GM18858 (cell line): ENCODE measurements around the gene SERPINB6.
"Not testable (repeated sequence)": the region's sequence is repeated elsewhere in the genome, so short reads cannot be mapped to it uniquely, and the experiment has no call there.

Experiments used
- ATAC-seq: cut with Tn5 transposase; IDR thresholded peaks from one replicate; pipeline ENCODE4 v1.9.1; 2021; ENCODE audit not compliant: unreplicated experiment

SERPINB6 gene

DNA sequence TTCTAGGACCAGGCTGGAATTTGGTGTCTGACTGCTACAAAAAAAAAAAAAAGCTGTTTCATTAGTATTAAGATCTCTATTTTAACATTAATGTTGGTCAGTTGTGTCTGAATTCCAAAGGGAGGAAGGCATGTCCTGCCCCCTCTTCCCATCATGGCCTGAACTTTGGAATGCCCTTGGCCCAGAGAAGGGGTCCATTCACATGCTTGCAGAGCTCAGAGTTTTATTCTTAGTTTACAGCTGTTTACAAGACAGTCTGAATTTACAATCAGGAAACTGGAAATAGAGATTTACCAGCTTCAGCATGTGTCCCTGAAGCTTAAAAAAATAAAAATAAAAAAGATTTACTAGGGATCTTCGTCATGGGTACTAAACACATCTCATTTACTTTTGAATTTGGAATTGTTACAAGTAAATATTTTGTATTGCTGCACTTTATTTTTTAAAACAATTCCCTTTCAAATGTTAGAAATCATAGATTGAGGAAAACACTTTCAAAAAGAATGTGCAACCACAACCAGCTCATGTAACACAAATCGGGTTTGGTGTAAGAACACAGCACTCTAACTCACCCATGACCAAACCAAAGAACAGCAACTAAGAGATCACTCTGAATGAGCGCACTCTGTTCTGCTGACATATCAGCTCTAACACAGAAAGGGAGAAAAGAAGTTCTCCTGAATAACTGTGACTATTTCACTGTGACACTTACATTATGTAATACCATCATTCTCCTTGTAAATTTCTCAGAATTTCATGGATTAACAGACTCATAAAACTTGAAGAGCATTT, 6.6 kb upstream of the SERPINB6 start:
- no peak for ATAC-seq

DNA sequence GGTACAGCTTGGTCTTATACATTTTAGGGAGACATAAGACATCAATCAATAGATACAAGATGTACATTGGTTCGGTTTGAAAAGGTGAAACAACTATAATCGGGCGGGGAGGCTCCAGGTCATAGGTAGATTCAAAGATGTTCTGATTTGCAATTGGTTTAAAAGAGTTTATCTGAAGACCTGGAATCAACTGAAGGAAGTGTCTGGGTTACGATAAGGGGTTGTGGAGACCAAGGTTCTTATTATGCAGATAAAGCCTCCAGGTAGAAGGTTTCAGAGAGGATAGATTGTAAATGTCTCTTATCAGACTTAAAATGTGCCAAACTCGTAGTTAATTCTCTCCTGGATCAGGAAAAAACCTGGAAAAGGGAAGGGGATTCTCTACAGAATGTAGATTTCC, 5.9 kb upstream of the SERPINB6 start:
- no peak for ATAC-seq

DNA sequence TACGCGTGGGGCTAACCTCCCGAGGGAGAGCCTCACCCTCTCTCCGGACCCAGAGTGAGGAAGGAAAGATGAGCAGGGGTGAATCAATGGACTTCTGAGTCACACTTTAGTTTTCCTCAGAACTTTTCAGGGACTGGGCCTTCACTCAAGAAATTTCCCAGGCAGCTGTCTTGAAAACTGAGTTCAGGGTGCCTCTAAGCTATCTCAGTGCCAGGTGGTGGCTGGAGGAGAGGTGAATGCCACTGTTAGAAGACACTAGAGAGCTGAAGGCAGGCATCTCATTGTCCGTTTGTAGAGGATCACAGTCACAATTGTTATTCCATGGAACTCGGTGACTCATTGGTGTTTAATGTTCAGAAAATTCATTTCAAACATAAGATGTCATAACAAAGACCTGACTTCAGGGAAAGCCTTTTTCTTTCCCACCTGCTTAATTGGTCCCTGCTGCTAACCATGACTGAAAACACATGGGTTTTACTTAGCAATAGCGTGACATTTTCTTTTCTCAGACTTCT, 5.3 kb upstream of the SERPINB6 start:
- no peak for ATAC-seq

DNA sequence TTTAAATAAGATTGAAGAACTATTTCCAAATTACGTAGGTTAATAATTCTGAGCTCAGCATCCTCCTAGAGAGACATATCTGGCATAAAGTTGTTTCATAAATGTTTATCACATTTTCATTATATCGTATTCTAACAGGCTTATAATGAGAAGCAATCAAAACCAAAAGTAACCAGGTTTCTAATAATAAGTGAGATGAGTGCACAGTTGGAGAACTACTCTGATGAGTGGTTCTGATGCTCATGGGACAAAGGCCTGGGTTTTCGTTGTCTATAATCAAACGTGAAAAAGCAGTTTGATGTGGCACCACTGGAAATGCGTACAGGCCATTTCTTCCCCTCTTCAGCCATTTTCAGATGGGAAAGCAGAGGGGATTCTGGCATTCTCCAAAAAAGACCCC, 4.7 kb upstream of the SERPINB6 start:
- ATAC-seq = no peak

GRCh38 chr6:2973676-2974075, 2.3 kb upstream of the SERPINB6 start:
- ATAC-seq = no peak

GRCh38 chr6:2973180-2973579, 1.8 kb upstream of the SERPINB6 start:
- not testable (repeated sequence) for ATAC-seq

- not testable (repeated sequence) for ATAC-seq
These were observed 1.3 kb upstream of the SERPINB6 start for GRCh38 chr6:2972685-2973084.

DNA sequence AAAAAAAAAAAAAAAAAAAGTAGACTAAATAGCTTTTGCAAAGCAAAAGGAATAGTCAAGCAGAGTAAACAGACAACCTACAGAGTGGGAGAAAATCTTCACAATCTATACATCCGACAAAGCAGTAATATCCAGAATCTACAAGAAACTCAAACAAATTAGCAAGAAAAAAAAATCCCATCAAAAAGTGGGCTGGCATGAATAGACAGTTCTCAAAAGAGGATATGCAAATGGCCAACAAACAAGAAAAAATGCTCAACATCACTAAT, 786 bp upstream of the SERPINB6 start:
- ATAC-seq = not testable (repeated sequence)

GRCh38 chr6:2970753-2971419, 481 bp downstream of the SERPINB6 start:
- ATAC-seq = no peak

DNA sequence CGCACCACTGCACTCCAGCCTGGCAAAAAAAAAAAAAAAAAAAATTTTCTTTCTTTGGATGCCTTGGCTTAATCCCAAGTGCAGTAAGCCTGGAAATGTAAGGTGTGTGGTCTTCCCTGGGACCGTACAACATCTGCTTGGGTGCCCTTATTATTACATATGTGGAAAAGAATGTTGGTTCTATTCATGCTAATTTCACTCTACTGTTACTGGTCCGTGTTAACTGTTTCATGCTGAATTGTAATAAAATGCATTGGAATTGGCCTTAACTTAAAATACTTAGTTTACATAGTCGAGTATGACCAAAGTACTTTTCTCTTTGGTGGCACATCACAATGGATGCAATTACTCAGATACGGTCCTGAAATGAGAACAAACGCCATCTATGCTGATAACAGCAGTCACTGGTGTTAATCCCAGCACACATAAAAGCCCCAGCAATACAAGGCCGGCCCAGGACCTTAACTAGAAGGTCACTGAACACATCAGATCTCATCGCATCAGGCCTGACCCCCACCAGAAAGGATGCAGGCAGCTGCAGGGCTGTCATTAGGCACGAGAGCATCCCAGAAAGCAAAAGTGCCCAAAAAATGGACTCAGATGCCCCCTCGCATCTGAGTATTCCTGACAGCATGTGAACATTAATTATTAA, 1.2 kb downstream of the SERPINB6 start:
- ATAC-seq = no peak

- no peak for ATAC-seq
These were observed 1.8 kb downstream of the SERPINB6 start for GRCh38 chr6:2969549-2969948.

- no peak for ATAC-seq
These were observed 2.7 kb downstream of the SERPINB6 start for GRCh38 chr6:2968600-2969135.

GRCh38 chr6:2967936-2968335, 3.4 kb downstream of the SERPINB6 start:
- no peak for ATAC-seq

- ATAC-seq = no peak
These were observed 5.0 kb downstream of the SERPINB6 start for GRCh38 chr6:2966347-2966746.

GRCh38 chr6:2964793-2965505, 6.4 kb downstream of the SERPINB6 start:
- ATAC-seq = no peak

GRCh38 chr6:2963756-2964155, 7.6 kb downstream of the SERPINB6 start:
- no peak for ATAC-seq

GRCh38 chr6:2962636-2963035, 8.7 kb downstream of the SERPINB6 start:
- ATAC-seq = no peak

- no peak for ATAC-seq
These were observed 9.4 kb downstream of the SERPINB6 start for GRCh38 chr6:2962004-2962403.

GRCh38 chr6:2961506-2961905, 9.9 kb downstream of the SERPINB6 start:
- ATAC-seq = no peak

- no peak for ATAC-seq
These were observed 10.4 kb downstream of the SERPINB6 start for GRCh38 chr6:2960935-2961334.
